NCI-H774 (cell line): ENCODE results near the gene COL6A2.
"Not testable (repeated sequence)": the region's sequence is repeated elsewhere in the genome, so short reads cannot be mapped to it uniquely, and the experiment has no call there.

Experiments used
- DNase-seq: peaks from one replicate; lab custom pipeline; 2025; lab: John Stamatoyannopoulos, UW

The COL6A2 gene

GRCh38 chr21:46156678-46157077 is 58.8 kb downstream of the COL6A2 start:
- DNase-seq: no peak

- no peak for DNase-seq
Observed at GRCh38 chr21:46157396-46157986, 59.6 kb downstream of the COL6A2 start.

DNA sequence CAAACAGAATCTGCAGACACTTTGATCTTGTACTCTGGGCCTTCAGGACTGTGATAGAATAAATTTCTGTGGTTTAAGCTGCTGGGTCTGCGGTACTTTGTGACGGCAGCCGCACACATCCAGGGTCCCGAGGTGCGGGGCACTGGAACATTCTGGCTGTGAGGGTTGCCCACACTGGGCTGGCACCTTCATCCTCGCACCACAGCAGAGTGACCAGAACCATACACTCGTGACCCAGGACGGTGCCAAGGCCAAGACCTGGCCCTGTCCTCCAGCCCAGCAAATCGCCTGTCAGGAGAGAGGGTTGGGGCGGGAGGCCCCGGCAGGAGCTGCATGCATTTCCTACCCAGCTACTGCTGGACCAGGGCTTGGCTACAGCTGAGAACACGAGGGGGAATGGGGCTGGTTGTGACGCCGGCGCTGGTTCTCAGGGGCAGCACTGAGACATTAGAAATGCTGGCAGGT is 60.1 kb downstream of the COL6A2 start:
- no peak for DNase-seq

- no peak for DNase-seq
Observed at GRCh38 chr21:46158666-46159300, 60.9 kb downstream of the COL6A2 start.

DNA sequence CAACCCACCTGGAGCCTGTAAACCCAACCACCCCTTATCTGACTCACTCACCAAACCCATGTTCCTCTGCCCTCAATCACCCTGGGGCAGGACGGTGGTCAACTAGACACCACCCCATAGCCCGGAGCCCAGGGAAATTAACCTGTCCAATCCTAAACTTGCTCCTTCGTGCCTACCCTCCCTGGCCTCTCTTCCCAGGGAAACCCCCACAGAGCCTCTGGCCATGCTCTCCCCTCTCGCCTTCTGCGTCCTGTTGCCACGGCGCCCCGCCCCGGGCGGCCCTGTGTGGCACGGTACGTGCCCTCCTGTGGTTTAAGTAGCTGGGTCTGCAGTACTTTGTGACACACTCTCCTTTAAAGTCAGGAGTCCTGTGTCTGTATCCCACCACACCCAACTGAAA is 61.5 kb downstream of the COL6A2 start:
- DNase-seq: no peak

DNA sequence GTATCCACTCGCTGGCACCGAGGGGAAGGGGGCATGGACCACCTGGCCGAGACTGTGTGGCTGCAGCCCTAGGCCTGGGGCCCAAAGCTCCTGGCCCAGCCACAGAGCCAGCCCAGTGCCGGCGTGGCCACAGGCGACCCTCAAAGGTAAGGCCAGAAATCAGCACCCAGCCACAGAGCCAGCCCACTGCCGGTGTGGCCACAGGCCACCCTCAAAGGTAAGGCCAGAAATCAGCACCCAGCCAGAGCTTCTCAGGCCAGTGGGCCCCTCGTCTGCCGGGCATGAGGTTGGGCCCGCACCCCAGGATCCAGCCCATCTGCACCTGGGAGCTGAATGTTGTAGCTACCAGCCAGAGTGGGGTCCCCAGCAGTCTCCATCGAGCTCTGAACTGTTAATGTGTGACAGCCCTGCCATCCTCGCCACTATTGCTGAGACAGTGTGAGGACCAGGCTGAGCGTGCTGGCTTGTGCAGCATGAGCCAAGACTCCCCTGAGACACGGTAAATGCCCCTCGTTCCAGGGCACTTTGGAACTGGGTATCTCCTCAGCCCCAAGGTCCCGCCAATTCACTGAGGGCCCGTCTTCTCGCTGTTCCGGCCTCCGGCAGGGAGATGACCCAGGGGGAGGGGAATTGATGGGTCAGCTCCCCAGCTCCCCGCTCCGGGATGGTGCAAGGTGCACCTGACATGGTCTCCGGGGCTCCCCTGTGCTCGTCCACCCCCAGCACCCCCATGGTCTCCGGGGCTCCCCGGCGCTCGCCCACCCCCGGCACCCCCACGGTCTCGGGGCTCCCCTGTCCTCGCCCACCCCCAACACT is 62.1 kb downstream of the COL6A2 start:
- DNase-seq: no peak

- DNase-seq: no peak
Observed at GRCh38 chr21:46160657-46160906, 62.7 kb downstream of the COL6A2 start.

GRCh38 chr21:46160907-46161632 is 63.2 kb downstream of the COL6A2 start:
- no peak for DNase-seq

- no peak for DNase-seq
Observed at GRCh38 chr21:46161633-46162592, 64.0 kb downstream of the COL6A2 start.

DNA sequence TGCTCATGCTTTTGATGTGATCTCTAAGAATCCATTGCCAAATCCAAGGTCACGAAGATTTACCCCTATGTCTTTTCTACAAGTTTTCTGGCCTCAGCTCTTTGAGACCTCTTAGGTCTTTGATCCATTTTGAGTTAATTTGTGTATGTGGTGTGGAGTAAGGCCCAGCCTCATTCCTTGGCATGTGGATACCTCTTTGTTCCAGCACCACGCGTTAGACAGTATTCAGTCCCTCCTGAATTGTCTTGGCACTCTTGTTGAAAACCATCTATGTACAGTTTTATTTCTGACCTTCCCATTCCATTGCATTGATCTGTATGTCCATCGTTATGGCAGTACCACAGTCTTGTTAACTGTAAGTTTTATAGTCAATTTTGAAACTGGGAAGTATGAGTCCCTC is 65.5 kb downstream of the COL6A2 start:
- DNase-seq: no peak

DNA sequence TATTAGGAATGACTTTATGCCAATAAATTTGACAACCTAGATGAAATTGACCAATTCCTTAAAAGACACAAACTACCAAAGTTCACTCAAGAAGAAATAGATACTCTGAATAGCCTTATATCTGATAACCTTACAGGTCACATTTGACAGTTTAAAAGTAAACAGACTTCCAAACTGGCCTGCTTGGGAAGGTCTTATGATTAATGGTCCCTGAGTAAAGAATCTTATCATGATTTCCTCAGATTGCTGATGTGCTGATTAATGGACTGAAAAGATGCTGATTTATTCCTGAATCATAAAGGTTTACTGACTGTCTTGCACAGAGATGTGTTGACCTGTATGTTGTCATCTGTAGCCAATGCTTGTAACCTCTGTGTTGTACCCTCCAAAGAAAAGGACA is 67.2 kb downstream of the COL6A2 start:
- no peak for DNase-seq

DNA sequence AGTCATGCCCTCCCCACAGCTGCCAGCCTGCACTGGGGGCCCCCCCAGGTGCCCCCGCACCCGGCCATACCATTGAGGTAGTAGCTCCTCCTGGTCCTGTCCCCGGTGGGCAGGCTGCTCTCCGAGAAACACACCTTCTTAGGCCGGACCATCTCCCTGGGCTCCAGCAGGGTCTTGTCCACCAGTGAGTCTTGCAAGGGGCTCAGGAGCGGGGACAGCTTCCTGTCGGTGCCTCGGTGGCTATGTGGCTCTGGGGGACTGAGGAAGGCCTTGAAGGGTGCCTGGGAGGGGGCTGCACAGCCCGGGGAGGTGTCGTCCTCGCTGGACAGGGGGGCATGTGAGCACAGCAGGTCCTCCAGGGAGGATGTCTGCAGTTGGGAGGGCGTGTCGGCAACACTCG is 70.3 kb downstream of the COL6A2 start:
- DNase-seq: no peak

- DNase-seq: no peak
Observed at GRCh38 chr21:46168659-46169386, 70.9 kb downstream of the COL6A2 start.

GRCh38 chr21:46170436-46171193 is 72.7 kb downstream of the COL6A2 start:
- not testable (repeated sequence) for DNase-seq

- DNase-seq: no peak
Observed at GRCh38 chr21:46171585-46171984, 73.7 kb downstream of the COL6A2 start.

DNA sequence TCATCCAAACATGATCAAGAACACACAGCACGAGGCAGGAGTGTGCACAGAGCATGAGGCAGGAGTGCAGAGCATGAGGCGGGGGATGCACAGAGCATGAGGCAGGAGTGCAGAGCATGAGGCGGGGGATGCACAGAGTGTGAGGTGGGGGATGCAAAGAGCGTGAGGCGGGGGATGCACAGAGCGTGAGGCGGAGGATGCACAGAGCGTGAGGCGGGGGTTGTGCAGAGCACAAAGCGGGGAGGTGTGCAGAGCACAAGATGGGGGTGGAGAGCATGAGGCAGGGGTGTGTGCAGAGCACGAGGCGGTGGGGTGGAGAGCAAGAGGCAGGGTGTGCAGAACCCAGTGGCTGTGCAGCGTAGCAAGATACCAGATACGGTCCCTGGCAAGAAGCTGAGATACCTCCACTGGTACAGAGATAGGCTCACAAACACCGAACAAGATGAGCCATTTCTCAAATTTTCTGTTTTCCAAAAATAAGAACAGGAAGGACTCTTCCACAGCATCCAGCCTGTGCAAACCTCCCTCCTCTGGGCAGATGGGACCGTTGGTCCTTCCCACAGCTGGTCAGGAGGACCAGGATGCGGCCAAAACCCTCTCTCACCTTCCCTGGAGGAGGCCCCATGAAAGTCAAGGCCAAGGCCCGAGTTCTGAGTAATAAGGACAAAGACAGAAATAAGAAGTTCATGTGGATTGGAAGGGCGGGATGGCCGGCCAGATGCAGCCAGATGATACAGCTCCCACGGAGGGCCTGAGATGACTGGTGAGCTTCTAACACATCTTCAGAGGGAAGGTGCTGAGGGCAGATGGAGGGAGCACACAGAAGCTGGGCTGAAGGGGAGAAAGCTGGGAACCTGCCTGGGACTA is 74.3 kb downstream of the COL6A2 start:
- no peak for DNase-seq

DNA sequence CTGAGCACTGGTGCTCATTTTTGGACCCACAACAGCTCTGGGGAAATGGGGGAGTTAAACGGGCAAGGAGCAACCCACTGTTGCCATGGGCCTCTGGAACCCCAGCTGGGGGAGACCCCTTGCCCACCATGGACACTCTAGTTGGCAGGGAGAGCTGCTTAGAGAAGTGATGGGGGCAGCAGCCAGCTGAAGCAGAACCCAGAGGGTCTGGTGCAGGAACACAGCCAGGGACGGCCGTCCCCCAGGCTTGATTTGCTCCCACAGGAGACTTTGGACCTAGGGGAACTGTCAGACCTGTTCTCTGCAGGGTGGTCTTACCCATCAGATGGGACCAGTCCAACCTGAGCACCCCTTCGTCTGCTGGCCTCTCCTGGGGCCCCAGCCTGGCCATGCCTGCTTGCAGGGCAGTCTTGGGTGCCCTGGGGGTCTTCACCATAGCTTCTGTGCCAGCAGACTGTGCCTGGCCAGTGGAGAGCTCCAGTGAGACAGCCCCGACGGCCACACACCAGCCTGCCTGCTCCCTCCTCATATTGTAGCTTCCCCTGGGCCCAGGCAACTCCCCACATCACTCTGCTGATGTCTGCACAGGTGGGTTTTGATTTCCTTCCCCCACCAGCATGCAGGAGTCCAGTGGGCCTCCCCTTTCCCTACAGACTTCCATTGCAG is 75.1 kb downstream of the COL6A2 start:
- DNase-seq: no peak

DNA sequence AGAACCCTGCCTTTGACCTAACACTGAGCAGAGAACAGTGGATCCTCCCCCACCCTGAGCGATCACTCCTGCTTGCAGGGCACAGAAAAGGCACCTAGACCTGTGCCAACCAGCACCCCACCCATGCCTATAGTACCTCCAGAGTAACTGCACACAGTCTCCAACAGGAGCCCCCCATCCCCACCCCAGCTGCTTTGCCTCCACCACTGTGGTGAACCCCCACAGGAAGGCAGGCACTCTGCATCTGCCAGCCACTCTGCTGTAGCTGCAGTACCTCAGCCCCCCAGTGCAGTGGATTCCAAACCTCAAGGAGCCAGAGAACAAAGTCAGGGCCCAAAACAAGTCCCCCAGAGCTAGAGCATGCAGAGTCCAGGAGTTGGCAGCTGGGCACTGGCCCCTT is 75.7 kb downstream of the COL6A2 start:
- no peak for DNase-seq
